Activated naive CD4-positive, alpha-beta T cell treated with anti-CD3 and anti-CD28 coated beads, Interleukin-2, amount 50 U/mL, for 24 hours (primary cell): Measurements from ENCODE around the gene GNG7.
A peak's percentile ranks its signal among the peaks of the same experiment; 100 is the strongest.
"Not testable (repeated sequence)": the region's sequence is repeated elsewhere in the genome, so short reads cannot be mapped to it uniquely, and the experiment has no call there.

ENCODE experiments used
- H3K27ac Mint-ChIP-seq: one replicate; pipeline ENCODE4 v1.8.0; 2021; ENCODE audit warnings: mild to moderate bottlenecking, mixed read lengths
- H3K27me3 Mint-ChIP-seq: one replicate; pipeline ENCODE4 v1.8.0; 2021; ENCODE audit warnings: mixed read lengths
- H3K36me3 Mint-ChIP-seq: one replicate; pipeline ENCODE4 v1.8.0; 2021; ENCODE audit warnings: mixed read lengths
- H3K4me1 Mint-ChIP-seq: one replicate; pipeline ENCODE4 v1.8.0; 2021; ENCODE audit warnings: mixed read lengths
- H3K4me3 Mint-ChIP-seq: one replicate; pipeline ENCODE4 v1.8.0; 2021; ENCODE audit warnings: mild to moderate bottlenecking, mixed read lengths
- H3K9me3 Mint-ChIP-seq: one replicate; pipeline ENCODE4 v1.8.0; 2021; ENCODE audit warnings: mixed read lengths

GNG7 gene

GRCh38 chr19:2719920-2720776 is 17.7 kb upstream of the GNG7 start:
- Mint-ChIP-seq H3K36me3 (no peaks in the 10 kb centered on the region), H3K9me3 (no peaks in the 10 kb centered on the region), H3K27me3 (peaks cover 13% of the 10 kb centered on the region), H3K4me3 (peak overlapping the region; percentile 66), H3K27ac (no peak overlapping the region), H3K4me1 (peaks cover 5% of the 10 kb centered on the region)

- Mint-ChIP-seq H3K4me1 (peaks cover 5% of the 10 kb centered on the region), H3K4me3 (peak overlapping the region; percentile 66), H3K9me3 (no peaks in the 10 kb centered on the region), H3K36me3 (no peaks in the 10 kb centered on the region), H3K27ac (no peak overlapping the region), H3K27me3 (peaks cover 12% of the 10 kb centered on the region)
These were observed 16.8 kb upstream of the GNG7 start for GRCh38 chr19:2719232-2719735.

GRCh38 chr19:2717638-2718541 is 15.4 kb upstream of the GNG7 start:
- Mint-ChIP-seq H3K4me1 (peaks cover 5% of the 10 kb centered on the region), H3K9me3 (no peaks in the 10 kb centered on the region), H3K36me3 (no peaks in the 10 kb centered on the region), H3K27ac (no peak overlapping the region), H3K27me3 (peaks cover 10% of the 10 kb centered on the region), H3K4me3 (no peak overlapping the region)

- no peaks in the 10 kb centered on the region for H3K36me3 Mint-ChIP-seq
- no peak overlapping the region for H3K27ac Mint-ChIP-seq
- peaks cover 9% of the 10 kb centered on the region for H3K27me3 Mint-ChIP-seq
- no peaks in the 10 kb centered on the region for H3K9me3 Mint-ChIP-seq
- no peak overlapping the region for H3K4me3 Mint-ChIP-seq
- peaks cover 5% of the 10 kb centered on the region for H3K4me1 Mint-ChIP-seq
These were observed 14.5 kb upstream of the GNG7 start for GRCh38 chr19:2716722-2717637.

- H3K27ac Mint-ChIP-seq: no peak overlapping the region
- H3K36me3 Mint-ChIP-seq: no peaks in the 10 kb centered on the region
- peaks cover 7% of the 10 kb centered on the region for H3K27me3 Mint-ChIP-seq
- no peak overlapping the region for H3K4me3 Mint-ChIP-seq
- no peaks in the 10 kb centered on the region for H3K9me3 Mint-ChIP-seq
- H3K4me1 Mint-ChIP-seq: peaks cover 8% of the 10 kb centered on the region
These were observed 13.8 kb upstream of the GNG7 start for GRCh38 chr19:2716275-2716650.

GRCh38 chr19:2715470-2716274 is 13.2 kb upstream of the GNG7 start:
- no peaks in the 10 kb centered on the region for H3K9me3 Mint-ChIP-seq
- no peaks in the 10 kb centered on the region for H3K36me3 Mint-ChIP-seq
- H3K4me3 Mint-ChIP-seq: no peak overlapping the region
- no peak overlapping the region for H3K27ac Mint-ChIP-seq
- peaks cover 7% of the 10 kb centered on the region for H3K27me3 Mint-ChIP-seq
- peaks cover 8% of the 10 kb centered on the region for H3K4me1 Mint-ChIP-seq

- Mint-ChIP-seq H3K4me1 (peaks cover 4% of the 10 kb centered on the region), H3K4me3 (no peak overlapping the region), H3K27ac (no peak overlapping the region), H3K36me3 (no peaks in the 10 kb centered on the region), H3K27me3 (peaks cover 4% of the 10 kb centered on the region), H3K9me3 (no peaks in the 10 kb centered on the region)
These were observed 12.2 kb upstream of the GNG7 start for GRCh38 chr19:2714531-2715269.

- H3K4me3 Mint-ChIP-seq, H3K4me1 Mint-ChIP-seq, H3K27me3 Mint-ChIP-seq, H3K27ac Mint-ChIP-seq, H3K36me3 Mint-ChIP-seq, H3K9me3 Mint-ChIP-seq: not testable (repeated sequence)
These were observed 11.6 kb upstream of the GNG7 start for GRCh38 chr19:2714102-2714501.

- not testable (repeated sequence) for H3K36me3 Mint-ChIP-seq, H3K4me1 Mint-ChIP-seq, H3K9me3 Mint-ChIP-seq, H3K4me3 Mint-ChIP-seq, H3K27me3 Mint-ChIP-seq, H3K27ac Mint-ChIP-seq
These were observed 10.7 kb upstream of the GNG7 start for GRCh38 chr19:2713170-2713569.

GRCh38 chr19:2711875-2712205 is 9.3 kb upstream of the GNG7 start:
- Mint-ChIP-seq H3K4me3 (no peak overlapping the region), H3K27ac (peak overlapping the region; percentile 23), H3K4me1 (peaks cover 3% of the 10 kb centered on the region), H3K36me3 (no peaks in the 10 kb centered on the region), H3K9me3 (no peaks in the 10 kb centered on the region), H3K27me3 (no peaks in the 10 kb centered on the region)

GRCh38 chr19:2711172-2711874 is 8.8 kb upstream of the GNG7 start:
- Mint-ChIP-seq H3K36me3 (no peaks in the 10 kb centered on the region), H3K4me1 (peaks cover 3% of the 10 kb centered on the region), H3K9me3 (no peaks in the 10 kb centered on the region), H3K27me3 (no peaks in the 10 kb centered on the region), H3K4me3 (no peak overlapping the region), H3K27ac (no peak overlapping the region)

GRCh38 chr19:2706251-2706650 is 3.8 kb upstream of the GNG7 start:
- Mint-ChIP-seq H3K36me3 (no peaks in the 10 kb centered on the region), H3K4me1 (peaks cover 9% of the 10 kb centered on the region), H3K27me3 (no peaks in the 10 kb centered on the region), H3K4me3 (no peak overlapping the region), H3K27ac (no peak overlapping the region), H3K9me3 (no peaks in the 10 kb centered on the region)

GRCh38 chr19:2703691-2704216 is 1.3 kb upstream of the GNG7 start:
- H3K9me3 Mint-ChIP-seq: no peaks in the 10 kb centered on the region
- H3K4me3 Mint-ChIP-seq: peak overlapping the region; percentile 11
- H3K36me3 Mint-ChIP-seq: no peaks in the 10 kb centered on the region
- no peak overlapping the region for H3K27ac Mint-ChIP-seq
- no peaks in the 10 kb centered on the region for H3K27me3 Mint-ChIP-seq
- peaks cover 31% of the 10 kb centered on the region for H3K4me1 Mint-ChIP-seq
